KBM-7 (cell line): ENCODE data around the gene VN1R2.
"Not testable (repeated sequence)": the region's sequence is repeated elsewhere in the genome, so short reads cannot be mapped to it uniquely, and the experiment has no call there.

ENCODE experiments used
- DNase-seq: peaks from one replicate; pipeline ENCODE4 v3.0.0-alpha.2; 2015
- in situ Hi-C: fragments of 300-500 bp; cut with MboI; formaldehyde crosslinking; loops from 2 replicates; pipeline ENCODE4 v1.14.3; 2020; ENCODE audit warnings: low sequenced_read_pairs, low pct_unique_long_range_greater_than_20kb, mixed read lengths

VN1R2 gene, protein sequence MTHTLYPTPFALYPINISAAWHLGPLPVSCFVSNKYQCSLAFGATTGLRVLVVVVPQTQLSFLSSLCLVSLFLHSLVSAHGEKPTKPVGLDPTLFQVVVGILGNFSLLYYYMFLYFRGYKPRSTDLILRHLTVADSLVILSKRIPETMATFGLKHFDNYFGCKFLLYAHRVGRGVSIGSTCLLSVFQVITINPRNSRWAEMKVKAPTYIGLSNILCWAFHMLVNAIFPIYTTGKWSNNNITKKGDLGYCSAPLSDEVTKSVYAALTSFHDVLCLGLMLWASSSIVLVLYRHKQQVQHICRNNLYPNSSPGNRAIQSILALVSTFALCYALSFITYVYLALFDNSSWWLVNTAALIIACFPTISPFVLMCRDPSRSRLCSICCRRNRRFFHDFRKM

GRCh38 chr19:53257715-53258342 is at the start of gene VN1R2:
Gene VN1R2 (plus strand): TSS chr19:53258292. CDS start chr19:53258376, 84 bp downstream.
- DNase-seq, in situ Hi-C loops: not testable (repeated sequence)

DNA sequence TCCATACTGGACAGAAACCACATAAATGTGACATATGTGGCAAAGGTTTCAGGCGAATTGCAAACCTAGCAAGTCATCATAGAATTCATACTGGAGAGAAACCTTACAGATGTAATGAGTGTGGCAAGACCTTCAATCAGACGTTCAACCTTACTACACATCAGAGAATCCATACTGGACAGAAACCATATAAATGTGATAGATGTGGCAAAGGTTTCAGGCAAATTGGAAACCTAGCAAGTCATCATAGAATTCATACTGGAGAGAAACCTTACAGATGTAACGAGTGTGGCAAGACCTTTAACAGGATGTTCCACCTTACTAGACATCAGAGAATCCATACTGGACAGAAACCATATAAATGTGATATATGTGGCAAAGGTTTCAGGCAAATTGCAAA is 46.5 kb upstream of the VN1R2 start:
- in situ Hi-C loops, DNase-seq: not testable (repeated sequence)

DNA sequence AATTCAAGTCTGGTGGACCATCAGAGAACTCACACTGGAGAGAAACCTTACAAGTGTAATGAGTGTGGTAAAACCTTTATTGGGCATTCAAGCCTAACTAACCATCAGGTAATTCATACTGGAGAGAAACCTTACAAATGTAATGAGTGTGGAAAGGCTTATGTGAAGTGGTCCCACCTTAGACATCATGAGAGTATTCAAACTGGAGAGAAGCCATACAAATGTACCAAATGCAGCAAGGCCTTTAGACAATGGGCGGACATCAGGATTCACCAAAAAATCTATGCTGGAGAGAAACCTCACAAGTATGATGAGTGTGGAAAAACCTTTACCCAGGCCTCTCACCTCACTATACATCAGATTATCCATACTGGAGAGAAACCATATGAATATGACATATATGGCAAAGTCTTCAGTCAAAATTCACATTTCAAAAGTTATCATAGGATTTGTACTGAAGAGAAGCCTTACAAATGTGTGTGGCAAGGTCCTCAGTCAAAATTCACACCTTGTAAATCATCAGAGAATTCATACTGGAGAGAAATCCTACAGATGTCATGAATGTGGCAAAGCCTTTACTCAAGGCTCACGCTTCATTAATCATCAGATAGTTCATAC is 45.3 kb upstream of the VN1R2 start:
- DNase-seq, result no peak
- in situ Hi-C loops, result no loop called here

DNA sequence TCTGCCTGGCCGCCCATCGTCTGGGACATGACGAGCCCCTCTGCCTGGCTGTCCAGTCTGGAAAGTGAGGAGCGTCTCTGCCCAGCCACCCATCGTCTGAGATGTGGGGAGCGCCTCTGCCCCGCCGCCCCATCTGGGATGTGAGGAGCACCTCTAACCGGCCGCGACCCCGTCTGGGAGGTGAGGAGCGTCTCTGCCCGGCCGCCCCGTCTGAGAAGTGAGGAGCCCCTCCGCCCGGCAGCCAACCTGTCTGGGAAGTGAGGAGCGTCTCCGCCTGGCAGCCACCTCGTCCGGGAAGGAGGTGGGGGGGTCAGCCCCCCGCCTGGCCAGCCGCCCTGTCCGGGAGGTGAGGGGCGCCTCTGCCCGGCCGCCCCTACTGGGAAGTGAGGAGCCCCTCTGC is 35.4 kb upstream of the VN1R2 start:
- in situ Hi-C loops, DNase-seq: not testable (repeated sequence)

GRCh38 chr19:53224606-53225005 is 33.5 kb upstream of the VN1R2 start:
- no peak for DNase-seq
- in situ Hi-C loops, result no loop called here

DNA sequence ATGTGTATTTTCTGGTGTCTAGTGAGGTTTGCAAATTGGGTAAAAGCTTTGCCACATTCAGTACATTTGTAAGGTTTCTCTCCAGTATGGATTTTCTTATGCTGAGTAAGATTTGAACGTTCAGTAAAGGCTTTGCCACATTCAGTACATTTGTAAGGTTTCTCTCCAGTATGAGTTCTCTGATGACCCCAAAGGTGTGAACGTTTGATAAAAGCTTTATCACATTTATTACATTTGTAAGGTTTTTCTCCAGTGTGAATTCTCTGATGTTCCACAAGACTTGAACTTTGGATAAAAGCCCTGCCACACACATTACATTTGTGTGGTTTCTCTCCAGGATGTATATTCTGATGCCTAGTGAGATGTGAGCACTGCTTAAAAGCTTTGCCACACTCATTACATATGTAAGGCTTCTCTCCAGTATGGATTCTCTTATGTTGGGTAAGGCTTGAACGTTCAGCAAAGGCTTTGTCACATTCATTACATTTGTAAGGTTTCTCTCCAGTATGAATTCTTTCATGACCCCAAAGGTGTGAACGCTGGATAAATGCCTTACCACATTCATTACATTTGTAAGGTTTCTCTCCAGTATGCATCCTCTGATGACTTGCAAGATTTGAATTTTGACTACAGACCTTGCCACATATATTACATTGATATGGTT is 20.8 kb upstream of the VN1R2 start:
- in situ Hi-C loops, result no loop called here
- no peak for DNase-seq

DNA sequence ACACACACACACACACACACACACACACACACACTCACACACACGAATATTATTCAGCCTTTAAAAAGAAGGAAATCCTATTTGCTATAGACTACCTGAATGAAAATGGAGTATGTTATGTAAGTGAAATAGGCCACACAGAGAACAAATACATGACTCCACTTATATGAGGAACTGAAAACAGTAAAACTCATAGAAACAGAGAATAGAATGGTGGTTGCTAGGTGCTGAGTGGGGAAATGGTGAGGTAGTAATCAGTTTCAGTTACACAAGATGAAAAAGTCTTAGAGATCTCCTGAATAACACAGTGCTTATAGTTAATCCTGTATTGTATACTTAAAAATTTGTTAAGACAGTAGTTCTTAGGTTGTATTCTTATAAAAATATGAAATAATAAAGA is 11.6 kb upstream of the VN1R2 start:
- in situ Hi-C loops, result no loop called here
- no peak for DNase-seq

DNA sequence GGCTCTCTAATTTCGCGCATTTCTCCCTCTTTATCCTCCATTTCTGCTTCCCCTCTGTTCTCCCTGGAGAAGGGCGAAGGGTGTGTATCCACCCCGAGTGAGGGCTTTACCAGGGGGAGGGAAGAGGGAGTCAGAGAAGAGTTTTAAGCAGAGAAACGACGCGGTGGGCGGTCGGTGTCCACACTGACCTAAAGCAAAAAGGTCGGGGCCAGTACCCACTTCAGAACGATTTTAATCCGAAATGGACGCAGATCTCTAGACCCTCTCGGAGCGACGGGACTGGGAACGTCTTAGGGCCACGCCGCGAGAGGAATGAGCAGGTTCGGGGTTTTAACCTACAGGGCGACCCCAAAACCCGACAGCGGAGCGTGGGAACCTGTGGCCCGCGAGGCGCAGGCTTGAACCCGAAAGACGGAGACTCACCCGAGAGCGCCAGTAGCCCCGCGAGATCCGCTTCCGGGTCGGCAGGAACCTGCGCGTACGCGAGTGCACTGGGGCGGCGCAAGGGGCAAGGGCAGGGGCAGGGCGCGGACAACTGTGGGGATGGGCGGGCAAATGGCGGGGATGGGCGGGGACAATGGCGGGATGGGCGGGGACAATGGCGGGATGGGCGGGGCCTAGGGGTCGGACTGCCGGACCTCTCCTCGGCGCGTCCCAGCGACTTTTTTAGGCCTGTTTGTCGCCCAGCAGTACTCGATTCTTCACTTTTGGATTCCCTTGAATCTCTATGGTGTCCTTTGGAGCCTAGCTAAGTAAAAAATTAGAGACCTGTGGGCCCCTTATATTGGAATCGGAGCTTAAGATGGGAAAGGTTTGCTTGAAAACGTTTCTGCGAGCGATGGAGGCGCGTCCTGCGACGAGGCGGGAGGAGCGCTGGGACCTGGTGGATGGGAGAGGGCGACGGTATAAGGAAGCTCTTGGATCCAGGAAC is 3.4 kb upstream of the VN1R2 start, which contains the start of gene ZNF677:
Gene ZNF677 (minus strand): TSS at position 463 of the 931 bp plus-strand sequence. CDS start 3,323 bp downstream, outside the sequence.
- in situ Hi-C loops, result no loop called here
- DNase-seq, result no peak

DNA sequence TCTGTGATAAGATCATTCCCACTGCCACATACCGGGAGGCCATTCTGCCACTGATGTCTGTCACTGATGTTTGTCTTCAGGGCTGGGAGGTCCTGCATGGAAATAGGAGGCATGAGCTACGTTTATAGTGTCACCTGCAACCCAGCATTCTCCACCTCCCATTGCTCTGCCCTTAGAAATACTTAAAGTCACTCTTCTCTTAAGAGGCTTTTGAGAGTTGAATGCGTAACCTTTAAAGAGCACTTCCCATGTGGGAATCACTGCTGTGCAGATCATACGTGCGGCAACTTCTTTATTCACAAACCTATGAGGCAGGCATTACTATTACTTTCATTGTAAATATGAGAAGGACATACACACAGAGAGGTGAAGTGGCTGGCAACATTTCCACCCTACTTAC is 9.5 kb downstream of the VN1R2 start, which contains the start of gene VN1R4:
Gene VN1R4 (minus strand): TSS at position 101 of the 400 bp plus-strand sequence. CDS start 58 bp downstream, at position 43.
- in situ Hi-C loops, DNase-seq: not testable (repeated sequence)

DNA sequence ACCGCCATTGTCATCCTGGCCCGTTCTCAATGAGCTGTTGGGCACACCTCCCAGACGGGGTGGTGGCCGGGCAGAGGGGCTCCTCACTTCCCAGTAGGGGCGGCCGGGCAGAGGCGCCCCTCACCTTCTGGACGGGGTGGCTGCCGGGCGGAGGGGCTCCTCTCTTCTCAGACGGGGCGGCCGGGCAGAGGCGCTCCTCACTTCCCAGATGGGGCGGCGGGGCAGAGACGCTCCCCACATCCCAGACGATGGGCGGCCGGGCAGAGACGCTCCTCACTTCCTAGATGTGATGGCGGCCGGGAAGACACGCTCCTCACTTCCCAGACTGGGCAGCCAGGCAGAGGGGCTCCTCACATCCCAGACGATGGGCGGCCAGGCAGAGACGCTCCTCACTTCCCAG is 11.8 kb downstream of the VN1R2 start:
- in situ Hi-C loops, DNase-seq: not testable (repeated sequence)

DNA sequence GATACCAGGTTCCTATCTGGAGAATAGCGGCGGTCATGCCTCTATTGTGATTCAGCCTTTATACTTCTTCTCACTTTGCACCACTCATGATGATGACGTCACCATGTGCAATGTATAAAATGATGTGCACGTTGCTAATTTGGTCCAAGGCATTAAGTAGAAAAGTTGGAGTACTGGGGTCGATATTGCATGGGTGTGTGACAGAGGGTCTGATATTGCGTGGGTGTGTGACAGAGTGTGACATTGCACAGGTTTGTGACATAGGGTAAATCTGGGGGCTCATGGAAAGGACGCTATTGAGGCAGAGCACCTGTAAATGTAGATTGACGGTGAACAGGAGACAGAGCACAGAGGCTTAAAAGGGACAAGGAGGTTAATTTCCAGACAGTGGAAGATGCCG is 14.0 kb downstream of the VN1R2 start:
- in situ Hi-C loops, result no loop called here

DNA sequence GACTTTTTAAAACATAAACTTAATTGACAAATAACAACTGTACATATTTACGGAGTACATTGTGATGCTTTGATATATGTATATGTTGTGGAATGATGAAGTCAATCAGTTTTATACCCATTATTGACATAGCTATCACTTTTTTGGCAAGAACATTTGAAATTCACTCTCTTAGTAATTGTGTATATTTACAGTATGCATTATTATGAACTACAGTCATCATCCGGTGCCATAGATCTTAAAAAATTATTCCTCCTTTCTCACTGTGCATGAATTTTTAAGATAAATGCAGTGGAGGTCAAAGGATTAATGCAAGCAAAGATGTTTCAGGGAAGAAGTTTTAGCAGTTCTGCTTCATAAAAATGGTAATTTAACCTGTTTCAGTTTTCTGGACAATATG is 17.4 kb downstream of the VN1R2 start:
- in situ Hi-C loops, result no loop called here
- DNase-seq, result no peak

More for the DNA sequence above, 14.0 kb downstream of the VN1R2 start:
- DNase-seq, result no peak

- in situ Hi-C loops, DNase-seq: not testable (repeated sequence)
Observed at GRCh38 chr19:53281947-53282346, 23.9 kb downstream of the VN1R2 start.

GRCh38 chr19:53285087-53285486 is 27.0 kb downstream of the VN1R2 start:
- no peak for DNase-seq
- in situ Hi-C loops, result no loop called here

DNA sequence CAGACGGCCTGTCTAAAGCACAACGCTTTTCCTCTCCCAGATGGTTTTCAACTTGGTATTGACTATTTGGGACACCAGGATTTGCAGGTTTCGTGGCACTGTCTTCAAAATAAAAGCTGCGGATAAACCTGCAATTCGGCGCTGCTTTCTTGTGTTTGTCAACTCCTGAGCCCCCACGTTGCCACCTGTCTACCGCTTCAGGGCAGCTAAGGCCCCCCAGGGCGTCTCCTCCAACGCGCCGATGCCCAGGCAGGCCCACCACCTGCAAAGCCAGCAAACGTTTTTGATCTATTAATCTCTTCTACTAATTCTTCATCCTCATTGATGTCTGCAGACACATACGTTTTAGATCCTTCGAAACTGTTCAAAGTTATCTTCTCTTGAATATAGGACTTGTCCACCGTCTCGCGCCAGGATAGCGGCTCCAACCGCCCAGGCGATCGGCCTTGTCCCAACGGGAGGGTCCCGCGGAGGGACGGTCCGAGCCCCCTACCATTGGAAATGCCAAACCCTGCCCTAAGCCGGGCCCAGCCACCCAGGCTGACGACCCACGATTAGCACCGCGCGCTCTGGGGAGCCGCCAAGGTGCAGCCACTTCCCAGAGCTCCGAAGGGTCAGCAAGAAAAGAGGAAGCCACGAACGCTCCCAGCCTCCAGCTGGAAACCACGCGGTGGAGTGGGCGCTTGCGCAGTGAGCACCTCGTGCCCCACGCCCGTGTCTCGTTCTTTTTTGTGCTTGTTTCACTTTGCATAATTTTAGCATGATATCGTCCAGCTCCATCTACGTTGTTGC is 32.9 kb downstream of the VN1R2 start:
- in situ Hi-C loops, result no loop called here
- DNase-seq, result no peak

- in situ Hi-C loops, result no loop called here
- DNase-seq, result peak; percentile 28
Observed at GRCh38 chr19:53294786-53295441, 36.8 kb downstream of the VN1R2 start.

DNA sequence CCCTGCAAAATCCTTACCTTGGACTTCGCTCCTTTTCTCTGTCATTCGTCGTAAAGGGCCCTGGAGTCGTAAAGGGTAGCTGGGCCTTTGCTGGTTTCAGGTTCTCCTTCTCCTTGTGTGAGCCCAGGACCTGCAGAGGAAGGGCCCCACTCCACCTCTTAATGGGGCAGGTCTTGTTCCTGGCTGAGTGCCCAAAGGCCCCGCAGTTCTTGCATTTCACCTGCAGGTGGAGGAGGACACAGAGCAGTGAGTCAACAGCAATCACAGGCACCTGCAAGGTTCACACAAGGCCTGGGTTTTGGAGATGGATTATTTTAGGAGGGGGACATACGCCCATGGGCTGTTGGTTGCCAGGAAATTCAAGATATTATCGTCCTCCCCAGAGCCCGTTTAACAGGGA is 43.2 kb downstream of the VN1R2 start:
- in situ Hi-C loops, DNase-seq: not testable (repeated sequence)
